T-helper 17 cell (primary cell): ENCODE data around the gene CHST11. TPM values are rescaled to one million over a fixed set of nuclear protein-coding genes. Genes with fewer than 3 reads are reported as not detected.
"Not testable (repeated sequence)": the region's sequence is repeated elsewhere in the genome, so short reads cannot be mapped to it uniquely, and the experiment has no call there.

Experiments
- ATAC-seq: fragments of 150-1000 bp; cut with Tn5 transposase; 2 replicates; pipeline ENCODE4 v1.10.0; 2021; ENCODE audit warnings: mild to moderate bottlenecking, moderate library complexity
- DNase-seq, 3 donors: peaks; one replicate each; pipeline versions ENCODE4 v3.0.0 to v3.0.0-alpha.2; 2020 to 2021
- H3K9me3 ChIP-seq: one replicate; pipeline ENCODE4 v1.7.0; 2013; ENCODE audit warnings: low read length, mild to moderate bottlenecking; ENCODE audit not compliant: control insufficient read depth, poor library complexity, severe bottlenecking
- H3K27ac Mint-ChIP-seq: one replicate; pipeline ENCODE4 v1.8.0; 2022; ENCODE audit warnings: mild to moderate bottlenecking, moderate library complexity, mixed read lengths
- H3K27me3 Mint-ChIP-seq: one replicate; pipeline ENCODE4 v1.8.0; 2022; ENCODE audit warnings: mixed read lengths
- H3K36me3 Mint-ChIP-seq: one replicate; pipeline ENCODE4 v1.8.0; 2022; ENCODE audit warnings: low read depth, mixed read lengths
- H3K4me1 Mint-ChIP-seq: one replicate; pipeline ENCODE4 v1.8.0; 2022; ENCODE audit warnings: mild to moderate bottlenecking, mixed read lengths
- H3K4me3 Mint-ChIP-seq: one replicate; pipeline ENCODE4 v1.8.0; 2022; ENCODE audit warnings: mild to moderate bottlenecking, moderate library complexity, mixed read lengths
- total RNA-seq, 4 donors: library from RNA in 2 of 4; stranded (reverse) in 2 of 4; gene quantifications; one replicate each; pipeline ENCODE4 v1.2.3 and lab custom pipeline; 2022 to 2026

The CHST11 gene
- total RNA-seq, 2 donors from 2014 or later = 76.6 to 78.3 TPM

- Mint-ChIP-seq H3K4me1 (peaks cover 48% of the 10 kb centered on the region), H3K4me3 (no peak overlapping the region), H3K27me3 (no peaks in the 10 kb centered on the region), H3K27ac (peak overlapping the region; percentile 89), H3K36me3 (peaks cover 4% of the 10 kb centered on the region)
- no peaks in the 10 kb centered on the region for H3K9me3 ChIP-seq
- ATAC-seq (no peak), DNase-seq (no peak)
These were observed 109.7 kb downstream of the CHST11 start for GRCh38 chr12:104566244-104566993.

GRCh38 chr12:104567832-104568486, 111.2 kb downstream of the CHST11 start:
- Mint-ChIP-seq H3K27me3 (no peaks in the 10 kb centered on the region), H3K36me3 (peaks cover 6% of the 10 kb centered on the region), H3K27ac (peak overlapping the region; percentile 89), H3K4me1 (peaks cover 48% of the 10 kb centered on the region), H3K4me3 (peak overlapping the region; percentile 63)
- ATAC-seq (no peak), DNase-seq (no peak)
- H3K9me3 ChIP-seq = no peaks in the 10 kb centered on the region

- Mint-ChIP-seq H3K27ac (peak overlapping the region; percentile 89), H3K27me3 (no peaks in the 10 kb centered on the region), H3K36me3 (peaks cover 6% of the 10 kb centered on the region), H3K4me1 (peaks cover 46% of the 10 kb centered on the region), H3K4me3 (peak overlapping the region; percentile 63)
- DNase-seq = no peak
- no peaks in the 10 kb centered on the region for H3K9me3 ChIP-seq
- ATAC-seq = no peak
These were observed 111.7 kb downstream of the CHST11 start for GRCh38 chr12:104568487-104568868.

- no peak for ATAC-seq
- Mint-ChIP-seq H3K36me3 (peaks cover 2% of the 10 kb centered on the region), H3K4me3 (peak overlapping the region; percentile 63), H3K4me1 (peaks cover 43% of the 10 kb centered on the region), H3K27ac (peak overlapping the region; percentile 89), H3K27me3 (no peaks in the 10 kb centered on the region)
- no peak for DNase-seq
- no peaks in the 10 kb centered on the region for H3K9me3 ChIP-seq
These were observed 112.2 kb downstream of the CHST11 start for GRCh38 chr12:104568935-104569334.

- Mint-ChIP-seq H3K36me3 (peaks cover 2% of the 10 kb centered on the region), H3K4me3 (peak overlapping the region; percentile 67), H3K27ac (peak overlapping the region; percentile 89), H3K4me1 (peaks cover 43% of the 10 kb centered on the region), H3K27me3 (no peaks in the 10 kb centered on the region)
- no peaks in the 10 kb centered on the region for H3K9me3 ChIP-seq
- ATAC-seq (peak; percentile 92), DNase-seq (peak in 2 of 3 donors; percentile 16 to 17)
These were observed 112.8 kb downstream of the CHST11 start for GRCh38 chr12:104569346-104570173.

- H3K36me3 Mint-ChIP-seq = peaks cover 5% of the 10 kb centered on the region
- peaks cover 49% of the 10 kb centered on the region for H3K4me1 Mint-ChIP-seq
- H3K27me3 Mint-ChIP-seq = no peaks in the 10 kb centered on the region
- H3K27ac Mint-ChIP-seq = peak overlapping the region; percentile 89
- no peaks in the 10 kb centered on the region for H3K9me3 ChIP-seq
- DNase-seq = no peak
- peak; percentile 1 for ATAC-seq
- peak overlapping the region; percentile 67 for H3K4me3 Mint-ChIP-seq
These were observed 113.6 kb downstream of the CHST11 start for GRCh38 chr12:104570174-104570907.

- H3K27ac Mint-ChIP-seq = peak overlapping the region; percentile 89
- no peak overlapping the region for H3K4me3 Mint-ChIP-seq
These were observed 114.6 kb downstream of the CHST11 start for GRCh38 chr12:104571328-104571727.

GRCh38 chr12:104574353-104574752, 117.6 kb downstream of the CHST11 start:
- DNase-seq, H3K9me3 ChIP-seq, ATAC-seq, H3K36me3 Mint-ChIP-seq, H3K4me3 Mint-ChIP-seq, H3K27ac Mint-ChIP-seq, H3K27me3 Mint-ChIP-seq: not testable (repeated sequence)
- H3K4me1 Mint-ChIP-seq = peaks cover 48% of the 10 kb centered on the region

More at GRCh38 chr12:104571328-104571727, 114.6 kb downstream of the CHST11 start:
- Mint-ChIP-seq H3K4me1 (peaks cover 48% of the 10 kb centered on the region), H3K27me3 (no peaks in the 10 kb centered on the region), H3K36me3 (peaks cover 5% of the 10 kb centered on the region)
- ATAC-seq = no peak
- no peaks in the 10 kb centered on the region for H3K9me3 ChIP-seq
- no peak for DNase-seq

- H3K4me3 Mint-ChIP-seq, H3K36me3 Mint-ChIP-seq, ATAC-seq, H3K9me3 ChIP-seq, DNase-seq, H3K27me3 Mint-ChIP-seq: not testable (repeated sequence)
- Mint-ChIP-seq H3K4me1 (peaks cover 48% of the 10 kb centered on the region), H3K27ac (peak overlapping the region; percentile 66)
These were observed 118.0 kb downstream of the CHST11 start for GRCh38 chr12:104574758-104575157.

GRCh38 chr12:104575442-104576186, 118.9 kb downstream of the CHST11 start:
- H3K27ac Mint-ChIP-seq = peak overlapping the region; percentile 66
- ATAC-seq = no peak
- H3K9me3 ChIP-seq = no peaks in the 10 kb centered on the region
- no peak overlapping the region for H3K4me3 Mint-ChIP-seq
- H3K36me3 Mint-ChIP-seq = peaks cover 5% of the 10 kb centered on the region
- peaks cover 45% of the 10 kb centered on the region for H3K4me1 Mint-ChIP-seq
- DNase-seq = no peak
- no peaks in the 10 kb centered on the region for H3K27me3 Mint-ChIP-seq

GRCh38 chr12:104576187-104576778, 119.5 kb downstream of the CHST11 start:
- H3K27me3 Mint-ChIP-seq = no peaks in the 10 kb centered on the region
- H3K4me3 Mint-ChIP-seq = no peak overlapping the region
- DNase-seq (no peak), ATAC-seq (no peak)
- H3K9me3 ChIP-seq = no peaks in the 10 kb centered on the region
- peaks cover 5% of the 10 kb centered on the region for H3K36me3 Mint-ChIP-seq
- no peak overlapping the region for H3K27ac Mint-ChIP-seq
- H3K4me1 Mint-ChIP-seq = peaks cover 48% of the 10 kb centered on the region
